ENCODE data around the gene GAB2.

Gene GAB2

DNA sequence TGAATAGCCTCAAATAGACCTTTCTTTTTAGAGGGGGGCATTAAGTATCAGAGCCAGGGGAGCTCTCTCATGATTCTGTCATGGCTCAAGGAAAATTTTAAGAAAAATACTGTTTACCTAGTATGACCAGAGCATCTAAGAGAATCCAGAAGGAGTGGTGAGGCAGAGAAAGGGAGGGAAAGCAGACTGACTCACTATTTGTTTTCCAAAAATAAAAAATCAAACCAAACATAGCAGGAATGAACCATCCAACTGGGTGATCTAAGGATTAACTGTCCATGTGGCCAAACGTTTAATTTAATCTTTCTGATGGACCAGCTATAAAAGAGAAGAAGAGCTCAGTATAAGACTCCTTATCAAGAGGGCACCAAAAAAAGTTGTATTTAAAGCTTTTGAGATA is 70.8 kb downstream of the GAB2 start:
- no peak for DNase-seq (ENCODE audit: low read depth in 1 of 2, low spot score in 1 of 2)

DNA sequence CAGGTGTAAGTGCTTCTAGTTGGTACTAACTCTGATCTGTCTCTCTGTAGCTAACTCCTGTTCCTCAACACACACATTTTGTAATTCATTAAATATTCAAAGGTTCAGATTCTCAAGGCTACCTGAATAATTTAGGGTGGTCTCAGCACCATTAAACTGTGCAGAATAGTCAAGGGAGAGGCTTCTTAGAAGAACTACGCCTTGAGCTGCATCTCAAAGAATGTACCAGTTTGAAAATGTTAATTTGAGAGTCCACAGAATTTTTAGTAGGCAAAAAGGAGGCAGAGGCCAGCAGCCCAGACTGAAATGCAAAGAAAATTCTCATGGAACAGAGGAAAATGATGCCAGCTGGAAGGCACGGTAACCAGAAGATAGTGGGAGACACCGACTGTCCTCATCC is 72.2 kb downstream of the GAB2 start:
- DNase-seq (ENCODE audit: low read depth in 1 of 2, low spot score in 1 of 2): no peak

DNA sequence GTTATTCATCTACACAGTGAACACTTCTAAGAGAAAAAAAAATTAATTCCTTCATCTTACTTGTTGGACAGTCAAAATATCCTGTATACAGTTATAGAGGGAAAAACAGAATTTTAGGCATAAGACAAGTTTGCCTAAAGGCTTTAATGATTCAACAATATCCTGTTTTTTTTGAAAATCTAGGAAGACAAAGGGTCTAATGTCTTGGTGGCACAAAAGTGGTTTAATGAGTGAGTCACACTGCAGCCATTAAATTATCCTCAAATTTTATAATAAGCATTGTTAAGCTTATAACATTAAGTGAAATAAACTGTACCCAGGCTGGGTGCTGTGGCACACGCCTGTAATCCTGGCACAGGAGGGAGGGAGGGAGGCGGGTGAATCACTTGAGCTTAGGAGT is 72.9 kb downstream of the GAB2 start:
- no peak for DNase-seq (ENCODE audit: low read depth in 1 of 2, low spot score in 1 of 2)

DNA sequence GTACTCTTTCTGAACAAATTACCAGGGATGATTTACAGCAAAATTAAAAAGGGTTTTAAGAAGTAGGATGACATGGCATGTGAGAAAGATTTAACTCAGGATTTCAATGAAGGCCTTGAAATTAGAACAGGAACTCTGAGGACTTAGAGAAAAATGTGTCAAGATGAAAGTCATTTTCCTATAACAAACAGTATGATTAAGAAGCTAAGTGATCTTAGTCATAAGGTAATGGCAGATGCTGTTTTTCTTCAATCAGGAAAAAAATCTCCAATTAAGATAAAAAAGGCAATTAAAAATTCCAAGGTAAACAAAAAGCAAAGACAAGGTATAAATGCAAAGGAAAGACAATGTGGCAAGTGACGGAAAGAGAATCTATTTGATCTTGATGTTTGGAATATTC is 73.5 kb downstream of the GAB2 start:
- no peak for DNase-seq (ENCODE audit: low read depth in 1 of 2, low spot score in 1 of 2)

DNA sequence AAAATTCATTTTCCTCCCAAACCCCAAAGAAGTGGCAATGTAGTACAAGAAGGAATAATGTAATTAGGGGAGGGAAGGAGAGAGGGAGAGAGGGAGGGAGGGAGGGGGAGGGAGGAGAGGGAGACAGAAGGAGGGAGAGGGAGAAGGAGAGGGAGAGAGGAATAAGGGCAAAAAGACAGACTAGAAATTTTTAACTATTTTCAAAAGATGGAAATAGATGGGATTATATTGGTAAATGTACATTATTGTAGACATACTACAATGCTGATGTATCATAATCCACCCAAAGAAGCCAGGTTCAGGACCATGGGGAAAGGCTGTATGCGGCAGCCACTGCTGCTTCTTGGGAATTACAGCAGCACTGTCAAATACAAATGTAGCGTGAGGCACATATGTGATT is 74.3 kb downstream of the GAB2 start:
- no peak for DNase-seq (ENCODE audit: low read depth in 1 of 2, low spot score in 1 of 2)

DNA sequence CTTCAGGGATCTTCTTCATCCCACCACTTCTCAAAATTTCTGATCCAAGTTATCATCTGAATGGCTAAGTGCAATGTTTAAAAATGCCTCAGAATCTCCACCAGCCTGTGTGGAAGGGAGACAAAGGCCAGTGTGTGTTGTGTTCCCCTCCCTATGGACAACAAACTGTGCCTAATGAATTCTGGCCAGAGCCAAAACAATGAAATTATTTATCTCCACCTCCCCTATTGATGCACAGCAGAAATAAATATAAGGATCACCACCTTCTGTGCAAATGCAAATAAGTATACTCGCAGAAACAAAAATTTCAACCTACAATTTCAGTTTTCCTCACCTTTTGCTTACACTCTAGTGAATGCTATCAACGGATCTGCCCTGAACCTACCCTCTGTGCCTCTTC is 75.8 kb downstream of the GAB2 start:
- DNase-seq (ENCODE audit: low read depth in 1 of 2, low spot score in 1 of 2): no peak

DNA sequence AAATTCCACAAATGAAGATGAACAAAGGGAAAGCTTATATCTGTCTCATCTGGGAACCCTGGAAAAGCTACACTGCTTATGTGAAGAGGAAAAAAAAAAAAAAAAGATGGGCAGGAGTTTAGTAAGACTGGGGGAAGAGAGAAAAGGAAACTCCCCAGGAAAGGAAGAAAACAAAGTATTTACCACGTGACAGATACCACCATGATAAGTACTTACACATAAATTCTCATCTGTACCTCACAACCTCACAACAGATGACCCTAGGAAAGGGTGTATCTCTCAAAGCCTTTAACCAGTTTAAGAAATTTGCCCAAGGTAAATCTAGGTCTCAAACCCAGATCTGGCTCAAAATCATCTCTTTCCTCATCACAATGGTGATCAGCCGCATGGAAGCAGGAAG is 77.1 kb downstream of the GAB2 start:
- DNase-seq (ENCODE audit: low read depth in 1 of 2, low spot score in 1 of 2): no peak

DNA sequence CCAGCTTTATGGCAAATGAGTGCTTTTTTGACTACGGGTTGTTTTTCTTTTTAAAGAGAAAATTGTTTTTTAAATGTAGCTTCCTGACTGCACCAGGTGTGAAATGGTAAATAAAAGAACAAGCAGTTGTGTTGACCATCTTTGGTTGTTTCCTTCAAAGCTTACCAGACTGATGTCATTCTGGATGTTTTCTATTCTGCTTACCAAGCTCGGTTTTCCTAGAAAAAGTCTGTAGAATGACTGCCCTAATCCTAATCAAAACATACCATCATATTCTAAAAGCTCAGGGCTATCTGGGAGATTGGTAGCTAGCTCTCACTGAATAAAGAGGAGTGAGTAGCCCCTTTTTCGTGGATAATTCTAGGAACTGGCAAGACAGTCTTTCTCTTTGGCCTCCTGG is 77.7 kb downstream of the GAB2 start:
- DNase-seq (ENCODE audit: low read depth in 1 of 2, low spot score in 1 of 2): no peak

DNA sequence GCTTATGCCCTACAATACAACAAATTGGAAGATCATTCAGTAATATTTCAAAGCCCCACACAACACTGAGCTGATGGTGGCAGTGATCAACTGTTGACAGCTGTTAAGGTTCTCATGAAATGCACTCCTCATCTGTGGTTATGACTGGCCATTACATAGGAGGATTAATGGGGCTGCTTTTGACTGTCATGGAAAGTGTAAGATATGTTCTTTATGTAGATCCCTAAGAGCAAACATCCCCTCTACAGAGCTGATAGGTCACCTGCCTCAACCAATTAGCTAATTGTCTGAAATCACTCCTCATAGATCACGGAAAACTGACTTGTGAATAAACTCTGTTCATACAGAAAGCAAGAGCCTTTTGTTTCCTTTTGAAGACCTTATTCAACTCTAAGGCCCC is 78.1 kb downstream of the GAB2 start:
- no peak for DNase-seq (ENCODE audit: low read depth in 1 of 2, low spot score in 1 of 2)

DNA sequence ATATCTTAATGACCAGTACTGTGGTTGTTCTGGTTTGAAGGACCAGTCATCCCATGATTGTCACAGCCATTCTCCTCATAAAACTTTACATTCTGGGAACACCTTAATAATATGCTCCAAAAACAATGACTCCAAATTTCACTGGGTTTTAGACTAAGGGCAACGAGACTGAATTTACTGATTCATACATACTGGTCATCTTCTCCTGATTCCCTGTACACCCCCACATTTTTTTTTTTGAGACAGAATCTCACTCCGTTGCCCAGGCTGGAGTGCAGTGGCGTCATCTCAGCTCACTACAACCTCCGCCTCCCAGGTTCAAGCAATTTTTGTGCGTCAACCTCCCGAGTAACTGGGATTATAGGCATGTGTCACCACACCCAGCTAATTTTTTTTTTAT is 78.9 kb downstream of the GAB2 start:
- no peak for DNase-seq (ENCODE audit: low read depth in 1 of 2, low spot score in 1 of 2)

DNA sequence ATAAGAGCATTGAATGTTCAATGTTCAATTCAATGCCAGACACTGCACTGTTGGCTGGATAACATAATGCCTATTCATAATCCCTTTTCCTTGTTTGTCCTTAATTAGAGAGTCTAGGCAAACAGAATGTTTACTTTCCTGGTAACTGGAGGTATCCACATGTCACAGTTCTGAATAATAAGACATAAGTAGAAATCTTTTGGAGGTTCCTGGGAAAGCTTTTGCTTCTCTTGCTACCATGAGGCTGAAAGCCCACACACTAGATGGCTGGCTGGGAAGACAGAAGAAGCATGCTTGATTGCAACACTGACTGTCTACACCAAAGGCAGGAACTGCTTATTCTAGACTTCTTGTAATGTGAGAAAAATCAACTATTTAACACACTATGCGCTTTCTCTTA is 79.5 kb downstream of the GAB2 start:
- no peak for DNase-seq (ENCODE audit: low read depth in 1 of 2, low spot score in 1 of 2)

DNA sequence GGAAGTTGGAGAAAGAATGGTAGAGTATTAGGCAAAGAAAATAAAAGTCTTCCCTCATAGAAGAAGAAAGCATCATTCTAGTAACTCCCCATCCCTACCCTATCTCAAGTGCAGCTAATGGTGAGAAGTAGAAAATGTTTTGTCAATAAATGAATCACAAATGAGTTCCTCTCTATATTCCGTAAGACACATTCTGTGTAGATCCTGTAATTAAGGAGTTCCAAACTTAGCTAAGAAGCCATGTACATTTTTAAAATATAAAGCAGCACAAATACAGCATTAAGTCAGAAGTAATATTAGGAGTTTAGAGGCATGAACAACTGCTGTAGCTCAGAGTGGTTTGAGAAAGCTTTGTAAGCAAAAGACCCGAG is 80.1 kb downstream of the GAB2 start:
- no peak for DNase-seq (ENCODE audit: low read depth in 1 of 2, low spot score in 1 of 2)

DNA sequence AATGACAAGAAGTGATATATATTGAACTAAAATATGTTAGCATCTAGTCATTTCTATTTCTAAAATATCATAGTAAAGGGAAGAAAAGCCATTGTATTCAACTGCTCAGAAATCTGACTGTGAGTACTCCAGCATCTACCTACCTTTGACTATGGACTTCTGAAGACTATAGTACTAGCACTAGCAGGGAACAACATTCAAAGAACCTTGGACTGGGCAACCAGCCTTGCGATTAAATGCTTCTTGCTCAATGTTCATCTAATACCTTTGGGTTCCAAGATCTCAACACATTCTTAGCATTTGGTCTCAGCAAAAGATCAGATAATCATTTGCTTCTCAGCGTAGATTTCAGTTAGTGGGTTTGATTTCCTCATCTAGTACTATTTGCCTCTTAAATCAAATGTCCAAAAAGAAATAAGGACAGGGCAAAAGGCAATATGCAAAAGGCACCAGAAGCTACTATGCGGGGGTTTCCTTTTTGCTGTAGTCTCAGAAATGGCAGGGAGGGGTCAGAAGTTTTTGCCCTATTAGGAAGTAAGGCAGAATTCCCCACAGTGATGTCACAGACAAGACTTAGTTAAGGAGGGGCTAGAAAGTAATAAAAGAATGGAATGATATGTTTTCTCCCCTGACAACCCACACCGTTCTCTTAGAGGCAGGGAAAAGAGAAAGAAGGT is 80.6 kb downstream of the GAB2 start:
- DNase-seq (ENCODE audit: low read depth in 1 of 2, low spot score in 1 of 2): no peak

DNA sequence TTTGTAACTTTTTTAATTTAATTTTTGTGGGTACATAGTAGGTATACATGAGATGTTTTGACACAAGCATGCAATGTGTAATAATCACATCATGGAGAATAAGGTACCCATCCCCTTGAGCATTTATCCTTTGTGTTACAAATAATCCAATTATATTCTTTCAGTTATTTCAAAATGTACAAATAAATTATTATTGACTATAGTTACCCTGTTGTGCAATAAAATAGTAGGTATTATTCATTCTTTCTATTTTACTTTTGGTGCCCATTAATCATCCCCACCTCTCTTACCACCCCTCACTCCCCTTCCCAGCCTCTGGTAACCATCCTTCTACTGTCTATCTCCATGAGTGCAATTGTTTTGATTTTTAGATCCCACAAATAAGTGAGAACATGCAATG is 83.5 kb downstream of the GAB2 start:
- no peak for DNase-seq (ENCODE audit: low read depth in 1 of 2, low spot score in 1 of 2)

DNA sequence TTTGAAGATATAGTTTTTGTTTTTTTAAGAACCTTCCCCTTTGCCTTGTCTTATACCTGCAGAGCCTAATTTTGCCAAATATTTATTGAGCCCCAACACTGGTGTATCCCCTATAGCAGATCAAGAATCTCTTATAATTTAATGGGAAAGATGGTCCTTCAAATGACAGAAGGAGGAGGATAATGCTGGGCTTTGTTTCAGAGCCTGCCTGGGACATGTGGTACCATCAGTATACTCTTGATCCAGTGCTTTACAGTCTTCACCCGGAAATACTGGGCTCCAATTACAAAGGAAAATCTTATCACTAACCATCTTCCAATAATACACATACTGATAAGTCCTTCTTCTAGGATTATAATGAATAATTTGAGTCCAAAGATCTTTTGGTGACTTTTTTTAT is 84.7 kb downstream of the GAB2 start:
- no peak for DNase-seq (ENCODE audit: low read depth in 1 of 2, low spot score in 1 of 2)

DNA sequence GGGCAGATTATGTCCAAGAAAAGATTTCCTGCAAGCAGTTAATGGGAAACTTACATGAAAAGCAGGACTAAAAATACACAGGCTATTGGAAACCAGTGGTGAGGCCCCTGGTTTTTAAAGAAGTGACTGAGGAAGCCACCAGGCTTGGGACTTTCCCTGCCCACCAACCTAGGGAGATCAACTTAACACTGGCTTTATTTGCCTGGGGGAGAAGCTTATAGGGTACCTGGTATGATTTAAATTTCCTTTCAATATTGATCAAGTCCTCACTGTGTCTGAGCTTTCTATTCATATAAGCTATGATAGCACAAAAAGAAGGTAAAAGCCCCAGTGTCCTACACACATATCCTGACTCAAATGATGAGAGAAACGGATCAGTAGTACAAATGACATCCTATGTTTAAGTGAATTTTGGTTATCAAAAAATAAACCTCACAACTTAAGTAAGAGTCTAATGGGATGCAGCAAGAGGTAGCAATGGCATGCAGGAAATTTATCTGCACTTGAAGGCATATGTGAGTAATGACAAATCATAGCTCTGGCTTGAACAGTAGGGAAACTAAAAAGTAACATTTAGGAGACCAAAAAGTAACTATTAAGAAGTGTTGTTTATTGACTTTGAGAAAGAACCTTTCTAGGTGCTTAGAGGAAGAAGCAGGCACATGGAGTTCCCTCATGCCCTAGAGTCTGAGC is 85.3 kb downstream of the GAB2 start:
- no peak for DNase-seq (ENCODE audit: low read depth in 1 of 2, low spot score in 1 of 2)

DNA sequence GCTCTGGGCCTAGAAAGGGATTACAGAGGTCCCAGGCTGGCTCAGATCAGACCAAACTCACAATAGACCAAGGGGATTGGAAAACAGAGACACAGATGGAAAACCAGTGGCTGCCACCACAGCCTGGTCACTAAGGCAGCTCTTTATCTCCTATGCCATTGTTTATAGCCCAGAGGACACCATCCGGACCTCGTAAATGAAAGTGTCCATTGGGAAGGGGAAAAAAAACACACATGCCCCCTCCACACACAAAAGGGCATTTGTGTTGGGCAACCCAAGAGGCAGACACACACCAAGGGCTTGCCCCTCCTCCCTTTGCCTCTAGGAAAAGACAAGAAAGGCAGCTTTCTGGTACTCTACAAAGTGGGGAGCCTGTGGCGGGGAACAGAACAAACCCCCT is 85.9 kb downstream of the GAB2 start:
- no peak for DNase-seq (ENCODE audit: low read depth in 1 of 2, low spot score in 1 of 2)

DNA sequence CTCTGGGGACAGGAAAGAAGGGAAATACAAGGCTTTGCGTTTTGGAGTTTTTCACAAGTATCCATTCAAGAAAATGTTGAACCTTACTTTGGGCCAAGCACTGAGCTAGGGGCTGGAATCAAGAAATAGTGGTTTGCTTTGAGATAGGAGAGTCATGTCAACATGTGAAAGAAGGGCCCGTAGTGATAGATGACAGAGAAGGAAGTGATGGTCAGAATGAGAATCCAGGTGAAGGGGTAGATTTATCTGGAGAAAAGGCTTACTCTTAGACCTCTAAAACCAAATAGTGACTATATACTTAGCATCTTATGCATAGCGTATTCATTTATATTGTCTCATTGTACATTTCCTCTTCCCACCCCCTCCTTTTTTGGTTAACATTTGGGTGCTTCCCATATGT is 87.3 kb downstream of the GAB2 start:
- no peak for DNase-seq (ENCODE audit: low read depth in 1 of 2, low spot score in 1 of 2)

DNA sequence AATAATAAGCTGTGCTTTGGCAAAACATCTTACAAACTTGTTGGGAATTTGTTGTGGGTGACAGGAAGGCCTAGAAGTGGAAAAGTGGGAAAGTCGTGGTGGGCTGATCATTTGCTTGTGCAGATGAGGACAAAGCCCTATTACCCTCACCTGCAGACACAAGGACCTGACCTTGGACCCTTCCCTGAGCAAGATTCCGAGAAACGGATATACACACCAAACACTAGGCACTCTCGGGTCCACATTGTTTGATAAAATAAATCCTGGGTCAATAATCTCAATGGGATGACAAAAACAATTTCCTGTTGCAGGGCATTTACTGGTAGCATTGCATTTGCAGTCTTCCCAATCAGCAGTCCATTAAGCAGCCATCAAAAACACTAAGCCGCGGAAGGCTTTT is 89.7 kb downstream of the GAB2 start:
- no peak for DNase-seq (ENCODE audit: low read depth in 1 of 2, low spot score in 1 of 2)

DNA sequence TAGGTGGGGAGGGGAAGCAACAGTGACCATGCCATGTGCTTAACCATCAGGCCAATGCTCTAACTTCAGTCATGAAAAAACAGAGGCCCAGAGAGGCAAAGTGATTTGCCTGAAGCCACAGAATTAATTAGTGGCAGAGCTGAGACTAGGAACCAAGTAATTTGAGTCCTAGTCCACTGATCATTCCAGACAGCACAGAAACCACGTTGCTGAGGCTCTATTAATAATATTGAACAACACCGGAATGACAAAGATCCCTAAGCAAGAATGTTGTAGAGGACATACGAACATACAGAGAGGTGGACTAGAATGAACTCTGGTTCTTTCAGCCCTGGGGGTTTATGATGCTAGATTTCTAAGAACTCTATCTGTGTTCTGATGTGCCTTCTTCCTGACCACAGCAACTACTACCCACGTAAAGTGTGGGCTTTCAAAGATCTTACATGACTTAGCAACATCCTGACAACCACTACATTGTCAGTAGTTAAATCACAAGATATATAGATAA is 92.3 kb downstream of the GAB2 start:
- DNase-seq (ENCODE audit: low read depth in 1 of 2, low spot score in 1 of 2): no peak

DNA sequence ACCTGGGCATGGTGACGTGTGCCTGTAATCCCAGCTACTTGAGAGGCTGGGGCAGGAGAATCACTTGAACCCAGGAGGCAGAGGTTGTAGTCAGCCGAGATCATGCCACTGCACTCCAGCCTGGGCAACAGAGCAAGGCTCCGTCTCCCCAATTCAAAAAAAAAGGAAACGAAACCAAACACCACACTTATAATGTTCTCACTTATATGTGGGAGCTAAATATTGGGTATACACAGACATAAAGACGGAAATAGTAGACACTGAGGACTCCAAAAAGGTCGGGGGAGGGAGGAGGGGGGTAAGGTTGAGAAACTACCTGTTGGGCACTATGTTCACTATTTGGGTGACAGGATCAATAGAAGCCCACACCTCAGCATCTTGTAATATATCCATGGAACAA is 94.3 kb downstream of the GAB2 start:
- no peak for DNase-seq (ENCODE audit: low read depth in 1 of 2, low spot score in 1 of 2)

DNA sequence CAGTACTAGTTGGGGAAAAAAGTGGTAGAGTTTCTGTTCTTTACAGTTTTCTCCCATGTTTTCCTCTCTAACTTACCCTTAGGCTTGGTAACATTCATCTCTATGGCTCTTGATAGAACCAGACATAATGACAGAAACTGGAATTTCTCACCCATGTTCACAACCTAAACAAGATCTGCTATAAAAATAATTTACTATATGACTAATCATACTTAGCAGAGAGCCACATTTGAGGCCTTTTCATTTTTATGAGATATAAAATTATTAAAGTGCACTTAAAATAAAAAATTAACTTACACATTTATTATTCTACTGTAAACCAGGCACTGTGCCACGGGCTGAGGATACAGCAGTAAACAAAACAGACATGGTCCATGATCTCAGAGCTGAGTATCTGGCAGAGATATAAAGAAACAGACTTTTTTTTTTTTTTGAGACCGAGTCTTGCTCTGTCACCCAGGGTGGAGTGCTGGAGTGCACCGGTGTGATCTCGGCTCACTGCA is 98.1 kb downstream of the GAB2 start:
- no peak for DNase-seq (ENCODE audit: low read depth in 1 of 2, low spot score in 1 of 2)

Measured in activated CD4-positive, alpha-beta T cell treated with anti-CD3 and anti-CD28 coated beads, Interleukin-2, amount 50 U/mL, for 24 hours (primary cell).